IMR-90 (cell line): ENCODE measurements around the gene ANKHD1. TPM values are rescaled to one million over a fixed set of nuclear protein-coding genes. Genes with fewer than 3 reads are reported as not detected.

Experiments
- ATAC-seq: fragments of 200-7000 bp; cut with Tn5 transposase; 2 replicates; pipeline ENCODE4 v1.9.1; 2020; ENCODE audit warnings: low read depth, mild to moderate bottlenecking, moderate library complexity
- BruUV-seq: library from RNA; stranded (reverse); fragments of 400-500 nt; replicated peaks from 2 replicates; lab custom pipeline; 2021; lab: Mats Ljungman, UMichigan
- CTCF ChIA-PET: fragments of 300-600 bp; formaldehyde crosslinking; extraction: SDS; loops from one replicate; lab custom pipeline; 2021; ENCODE audit warnings: antibody characterized with exemption; lab: Yijun Ruan, JAX
- POLR2A ChIA-PET: fragments of 300-600 bp; sonication (Branson Sonifier 250); formaldehyde crosslinking; loops from one replicate; lab custom pipeline; 2022; ENCODE audit warnings: antibody characterized with exemption; ENCODE audit not compliant: unreplicated experiment; lab: Charles Lee
- DNase-seq: peaks from one replicate; pipeline ENCODE4 v3.0.0; 2013
- H2AFZ ChIP-seq: replicated peaks from 2 replicates; pipeline ENCODE3; 2013; ENCODE audit warnings: low read length, mild to moderate bottlenecking; ENCODE audit not compliant: poor library complexity
- H2AK5ac ChIP-seq: 2 replicates; pipeline ENCODE4 v1.6.1; 2013; ENCODE audit warnings: low read depth, low read length, inconsistent platforms
- H2AK9ac ChIP-seq: replicated peaks from 2 replicates; pipeline ENCODE3; 2013; ENCODE audit warnings: mild to moderate bottlenecking, low read depth, low read length, moderate library complexity; ENCODE audit not compliant: poor library complexity
- H2BK120ac ChIP-seq: 2 replicates; pipeline ENCODE4 v1.6.1; 2013; ENCODE audit warnings: low read depth, low read length, inconsistent platforms
- H2BK15ac ChIP-seq: 3 replicates; pipeline ENCODE4 v1.6.1; 2013; ENCODE audit warnings: low read depth, low read length, inconsistent platforms
- H2BK20ac ChIP-seq: 2 replicates; pipeline ENCODE4 v1.6.1; 2013; ENCODE audit warnings: low read depth, mild to moderate bottlenecking, inconsistent platforms, low read length, moderate library complexity
- H2BK5ac ChIP-seq: 2 replicates; pipeline ENCODE4 v1.6.1; 2013; ENCODE audit warnings: mild to moderate bottlenecking, low read depth, low read length, inconsistent platforms; ENCODE audit not compliant: poor library complexity, severe bottlenecking
- H3K14ac ChIP-seq: replicated peaks from 2 replicates; pipeline ENCODE4 v1.6.1; 2013; ENCODE audit warnings: low read depth, low read length, inconsistent platforms
- H3K18ac ChIP-seq: 2 replicates; pipeline ENCODE4 v1.6.1; 2013; ENCODE audit warnings: low read depth, low read length, control low read depth
- H3K23ac ChIP-seq: 2 replicates; pipeline ENCODE4 v1.6.1; 2013; ENCODE audit warnings: low read depth, low read length, inconsistent platforms
- H3K27ac ChIP-seq: 2 replicates; pipeline ENCODE4 v1.5.1; 2013; ENCODE audit warnings: mild to moderate bottlenecking, control low read depth, low read length; ENCODE audit not compliant: insufficient read depth
- H3K27me3 ChIP-seq: 2 replicates; pipeline ENCODE4 v1.6.1; 2013; ENCODE audit warnings: low read length; ENCODE audit not compliant: control insufficient read depth, insufficient read depth
- H3K36me3 ChIP-seq: 2 replicates; pipeline ENCODE4 v1.6.1; 2013; ENCODE audit warnings: low read length, mixed read lengths; ENCODE audit not compliant: control insufficient read depth, insufficient read depth
- H3K4ac ChIP-seq: 2 replicates; pipeline ENCODE4 v1.6.1; 2013; ENCODE audit warnings: low read depth, low read length, inconsistent platforms
- H3K4me1 ChIP-seq: 2 replicates; pipeline ENCODE4 v1.6.1; 2013; ENCODE audit warnings: low read length, mixed read lengths; ENCODE audit not compliant: control insufficient read depth, insufficient read depth
- H3K4me2 ChIP-seq: 2 replicates; pipeline ENCODE4 v1.6.1; 2013; ENCODE audit warnings: low read depth, mild to moderate bottlenecking, control low read depth, low read length, moderate library complexity
- H3K4me3 ChIP-seq: 2 replicates; pipeline ENCODE4 v1.5.1; 2013; ENCODE audit warnings: low read depth, mild to moderate bottlenecking, control low read depth, low read length, moderate library complexity; ENCODE audit not compliant: insufficient read depth
- H3K56ac ChIP-seq: 2 replicates; pipeline ENCODE4 v1.6.1; 2013; ENCODE audit warnings: low read length, inconsistent platforms; ENCODE audit not compliant: insufficient read depth; ENCODE audit errors: extremely low read depth
- H3K79me1 ChIP-seq, 2 experiments: 2 replicates each; pipeline ENCODE4 v1.6.1; 2013; ENCODE audit warnings: low read length in 2 of 2, inconsistent platforms in 1 of 2, low read depth in 1 of 2
- H3K9ac ChIP-seq: 2 replicates; pipeline ENCODE4 v1.6.1; 2013; ENCODE audit warnings: low read depth, low read length, control low read depth
- H3K9me1 ChIP-seq: 2 replicates; pipeline ENCODE4 v1.6.1; 2013; ENCODE audit warnings: low read length, inconsistent platforms; ENCODE audit not compliant: insufficient read depth
- H3K9me3 ChIP-seq: 2 replicates; pipeline ENCODE4 v1.6.1; 2013; ENCODE audit warnings: low read length; ENCODE audit not compliant: control insufficient read depth, insufficient read depth
- H4K20me1 ChIP-seq: 2 replicates; pipeline ENCODE4 v1.6.1; 2013; ENCODE audit warnings: low read length, inconsistent platforms; ENCODE audit not compliant: insufficient read depth
- H4K5ac ChIP-seq: 2 replicates; pipeline ENCODE4 v1.6.1; 2013; ENCODE audit warnings: mild to moderate bottlenecking, low read depth, low read length, control low read depth
- H4K8ac ChIP-seq, 2 experiments: 2 replicates each; pipeline ENCODE4 v1.6.1; 2013; ENCODE audit warnings: low read depth in 2 of 2, low read length in 2 of 2, control low read depth in 1 of 2, inconsistent platforms in 1 of 2
- H4K91ac ChIP-seq: 2 replicates; pipeline ENCODE4 v1.6.1; 2013; ENCODE audit warnings: low read depth, low read length, inconsistent platforms; ENCODE audit not compliant: insufficient read depth
- BHLHE40 ChIP-seq: fragments of 150-350 bp; IDR thresholded peaks from 2 replicates; pipeline ENCODE4 v1.6.1; 2016; ENCODE audit warnings: mild to moderate bottlenecking, low read depth, low read length
- CEBPB ChIP-seq: IDR thresholded peaks from 2 replicates; pipeline ENCODE4 v1.6.1; 2012; ENCODE audit warnings: low read depth, low read length, improper control_type of control experiment
- CHD1 ChIP-seq: IDR thresholded peaks from 2 replicates; pipeline ENCODE4 v1.6.1; 2012; ENCODE audit warnings: low read depth, low read length, improper control_type of control experiment
- FOS ChIP-seq: fragments of 150-350 bp; IDR thresholded peaks from 2 replicates; pipeline ENCODE4 v1.6.1; 2016; ENCODE audit warnings: low read depth, low read length
- MAFK ChIP-seq: IDR thresholded peaks from 2 replicates; pipeline ENCODE4 v1.6.1; 2012; ENCODE audit warnings: low read depth, low read length, improper control_type of control experiment
- MAZ ChIP-seq: IDR thresholded peaks from 2 replicates; pipeline ENCODE4 v1.6.1; 2012; ENCODE audit warnings: low read depth, mild to moderate bottlenecking, low read length, improper control_type of control experiment, moderate library complexity, borderline replicate concordance
- MXI1 ChIP-seq: IDR thresholded peaks from 2 replicates; pipeline ENCODE4 v1.6.1; 2012; ENCODE audit warnings: low read depth, mild to moderate bottlenecking, low read length, moderate library complexity, borderline replicate concordance
- NFE2L2 ChIP-seq: fragments of 150-350 bp; IDR thresholded peaks from 2 replicates; pipeline ENCODE4 v1.6.1; 2016; ENCODE audit warnings: low read depth, mild to moderate bottlenecking, low read length
- POLR2A ChIP-seq: IDR thresholded peaks from 2 replicates; pipeline ENCODE4 v1.6.1; 2012; ENCODE audit warnings: mild to moderate bottlenecking, low read depth, low read length
- RAD21 ChIP-seq: IDR thresholded peaks from 2 replicates; pipeline ENCODE4 v1.6.1; 2012; ENCODE audit warnings: low read length, improper control_type of control experiment
- RCOR1 ChIP-seq: IDR thresholded peaks from 2 replicates; pipeline ENCODE4 v1.6.1; 2012; ENCODE audit warnings: mild to moderate bottlenecking, low read length, improper control_type of control experiment; ENCODE audit not compliant: insufficient replicate concordance
- RFX5 ChIP-seq: IDR thresholded peaks from 2 replicates; pipeline ENCODE4 v1.8.0; 2012; ENCODE audit warnings: low read depth, mild to moderate bottlenecking, low read length, moderate library complexity
- SMC3 ChIP-seq: fragments of 150-350 bp; IDR thresholded peaks from 2 replicates; pipeline ENCODE4 v1.6.1; 2016; ENCODE audit warnings: low read depth, mild to moderate bottlenecking, antibody characterized with exemption, low read length, moderate library complexity
- WGBS, 2 experiments: methylation state at CpG; one replicate each; pipeline versions ENCODE4 v1.1.5 to v1.1.7; 2013; ENCODE audit warnings: missing lambda C conversion rate in 2 of 2; ENCODE audit not compliant: insufficient read length in 1 of 2; ENCODE audit errors: extremely low coverage in 2 of 2; 5-methylcytosine and 5-hydroxymethylcytosine counted together
- dilution Hi-C: fragments of 300-500 bp; cut with HindIII; formaldehyde crosslinking; loops from one replicate; pipeline ENCODE4 v1.14.3; 2018; ENCODE audit warnings: low sequenced_read_pairs; ENCODE audit not compliant: unreplicated experiment
- in situ Hi-C: fragments of 300-500 bp; cut with MboI; formaldehyde crosslinking; loops from 3 replicates; pipeline ENCODE4 v1.14.3; 2019; ENCODE audit warnings: low sequenced_read_pairs, inconsistent platforms, mixed read lengths
- intact Hi-C: fragments of 100-400 bp; cut with micrococcal nuclease; formaldehyde crosslinking; loops from 2 replicates; pipeline ENCODE4 v1.10.0; 2022
- polyA plus RNA-seq, 3 experiments: library from polyadenylated mRNA; depleted of rRNA; stranded (reverse); fragments of >200 nt; gene quantifications; 2 replicates each; pipeline ENCODE4 v1.2.3, GENCODE V29; 2012; ENCODE audit warnings: low replicate concordance in 1 of 3
- total RNA-seq: library from RNA; depleted of rRNA; stranded (reverse); fragments of >200 nt; gene quantifications from 2 replicates; pipeline ENCODE4 v1.2.3, GENCODE V29; 2012
- TF ChIP-seq, protein P1 (sequence below): conservative IDR thresholded peaks from 2 replicates; pipeline ENCODE4 v1.5.1; 2012; ENCODE audit warnings: mild to moderate bottlenecking, low read depth, low read length, improper control_type of control experiment
- TF ChIP-seq, protein P2 (sequence below): fragments of 150-350 bp; IDR thresholded peaks from 2 replicates; pipeline ENCODE4 v1.6.1; 2016; ENCODE audit warnings: low read depth, mild to moderate bottlenecking, low read length, moderate library complexity, borderline replicate concordance
- TF ChIP-seq, protein P3 (sequence below): fragments of 150-350 bp; IDR thresholded peaks from 2 replicates; pipeline ENCODE4 v1.6.1; 2017; ENCODE audit warnings: mild to moderate bottlenecking, antibody characterized with exemption, low read length, low read depth

ANKHD1 gene
- total and polyA plus RNA-seq, 2 of the 4 experiments (the other 2 are of a cell fraction), result 32.1 to 36.7 TPM

DNA sequence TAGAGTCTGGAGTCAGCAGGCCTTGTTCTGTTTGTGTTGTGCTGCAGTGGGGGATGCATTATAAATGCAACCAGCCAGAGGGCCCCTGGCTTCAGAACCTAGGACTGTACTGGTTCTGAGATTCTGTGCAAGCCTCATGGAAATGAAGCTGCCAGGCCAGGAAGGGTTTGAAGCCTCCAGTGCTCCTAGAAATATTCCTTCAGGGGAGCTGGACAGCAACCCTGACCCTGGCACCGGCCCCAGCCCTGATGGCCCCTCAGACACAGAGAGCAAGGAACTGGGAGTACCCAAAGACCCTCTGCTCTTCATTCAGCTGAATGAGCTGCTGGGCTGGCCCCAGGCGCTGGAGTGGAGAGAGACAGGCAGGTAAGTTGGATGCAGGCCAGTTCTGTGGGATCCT, 41.5 kb upstream of the ANKHD1 start, which contains the start of gene SLC4A9:
Gene SLC4A9 (plus strand): TSS at position 94 of the 400 bp plus-strand sequence. CDS start 43 bp downstream, at position 137.
- H3K4me1 ChIP-seq, result no peaks in the 10 kb centered on the region
- in situ Hi-C loops (loop anchor here (25.0 kb wide), 1 partner anchor 573 kb away; the partner anchor contains the start of gene PSD2), dilution Hi-C loops (no loop called here), intact Hi-C loops (no loop called here)
- DNase-seq (no peak), ATAC-seq (no peak)
- no peaks in the 10 kb centered on the region for H3K9me3 ChIP-seq
- H4K91ac ChIP-seq, result no peak within 1 kb of the TSS
- no peak within 1 kb of the TSS for H2BK120ac ChIP-seq
- H3K9ac ChIP-seq, result no peak within 1 kb of the TSS
- H3K4me2 ChIP-seq, result no peak within 1 kb of the TSS
- H3K9me1 ChIP-seq, result 0 out of 2 replicates have a peak, but pooled peaks cover 6% of the 10 kb centered on the region
- no peak within 1 kb of the TSS for H2BK5ac ChIP-seq
- H4K5ac ChIP-seq, result no peak within 1 kb of the TSS
- ChIA-PET POLR2A (no interaction called here), CTCF (interaction anchor here (1.4 to 3.0 kb wide), 3 partner anchors 13 to 116 kb away, joined by 3 to 34 read pairs (median 13); no protein-coding TSS in a partner anchor)
- no peak within 1 kb of the TSS for H3K23ac ChIP-seq
- H3K14ac ChIP-seq, result no peak within 1 kb of the TSS
- 67% methylated on average over 1 of the region's 2 CpGs; no CpG with 5 or more reads in 1 of the 2 experiments for WGBS, 2 experiments
- no peak within 1 kb of the TSS for H2AK5ac ChIP-seq
- no TSS peak for BruUV-seq
- TF ChIP-seq CEBPB (no peak), BHLHE40 (no peak), MAFK (no peak), SMC3 (no peak), NFE2L2 (no peak), RAD21 (no peak), CHD1 (no peak), MXI1 (no peak), MAZ (no peak), POLR2A (no peak), RCOR1 (no peak), FOS (no peak), RFX5 (no peak)
- TF ChIP-seq, protein P1, sequence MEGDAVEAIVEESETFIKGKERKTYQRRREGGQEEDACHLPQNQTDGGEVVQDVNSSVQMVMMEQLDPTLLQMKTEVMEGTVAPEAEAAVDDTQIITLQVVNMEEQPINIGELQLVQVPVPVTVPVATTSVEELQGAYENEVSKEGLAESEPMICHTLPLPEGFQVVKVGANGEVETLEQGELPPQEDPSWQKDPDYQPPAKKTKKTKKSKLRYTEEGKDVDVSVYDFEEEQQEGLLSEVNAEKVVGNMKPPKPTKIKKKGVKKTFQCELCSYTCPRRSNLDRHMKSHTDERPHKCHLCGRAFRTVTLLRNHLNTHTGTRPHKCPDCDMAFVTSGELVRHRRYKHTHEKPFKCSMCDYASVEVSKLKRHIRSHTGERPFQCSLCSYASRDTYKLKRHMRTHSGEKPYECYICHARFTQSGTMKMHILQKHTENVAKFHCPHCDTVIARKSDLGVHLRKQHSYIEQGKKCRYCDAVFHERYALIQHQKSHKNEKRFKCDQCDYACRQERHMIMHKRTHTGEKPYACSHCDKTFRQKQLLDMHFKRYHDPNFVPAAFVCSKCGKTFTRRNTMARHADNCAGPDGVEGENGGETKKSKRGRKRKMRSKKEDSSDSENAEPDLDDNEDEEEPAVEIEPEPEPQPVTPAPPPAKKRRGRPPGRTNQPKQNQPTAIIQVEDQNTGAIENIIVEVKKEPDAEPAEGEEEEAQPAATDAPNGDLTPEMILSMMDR, result no peak
- TF ChIP-seq, protein P2, sequence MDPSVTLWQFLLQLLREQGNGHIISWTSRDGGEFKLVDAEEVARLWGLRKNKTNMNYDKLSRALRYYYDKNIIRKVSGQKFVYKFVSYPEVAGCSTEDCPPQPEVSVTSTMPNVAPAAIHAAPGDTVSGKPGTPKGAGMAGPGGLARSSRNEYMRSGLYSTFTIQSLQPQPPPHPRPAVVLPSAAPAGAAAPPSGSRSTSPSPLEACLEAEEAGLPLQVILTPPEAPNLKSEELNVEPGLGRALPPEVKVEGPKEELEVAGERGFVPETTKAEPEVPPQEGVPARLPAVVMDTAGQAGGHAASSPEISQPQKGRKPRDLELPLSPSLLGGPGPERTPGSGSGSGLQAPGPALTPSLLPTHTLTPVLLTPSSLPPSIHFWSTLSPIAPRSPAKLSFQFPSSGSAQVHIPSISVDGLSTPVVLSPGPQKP, result no peak
- TF ChIP-seq, protein P3, sequence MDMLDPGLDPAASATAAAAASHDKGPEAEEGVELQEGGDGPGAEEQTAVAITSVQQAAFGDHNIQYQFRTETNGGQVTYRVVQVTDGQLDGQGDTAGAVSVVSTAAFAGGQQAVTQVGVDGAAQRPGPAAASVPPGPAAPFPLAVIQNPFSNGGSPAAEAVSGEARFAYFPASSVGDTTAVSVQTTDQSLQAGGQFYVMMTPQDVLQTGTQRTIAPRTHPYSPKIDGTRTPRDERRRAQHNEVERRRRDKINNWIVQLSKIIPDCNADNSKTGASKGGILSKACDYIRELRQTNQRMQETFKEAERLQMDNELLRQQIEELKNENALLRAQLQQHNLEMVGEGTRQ, result no peak
- H3K27ac ChIP-seq, result no peak within 1 kb of the TSS
- H3K79me1 ChIP-seq, result no peaks in the 10 kb centered on the region
- no peaks in the 10 kb centered on the region for H4K20me1 ChIP-seq
- H2AFZ ChIP-seq, result no peak within 1 kb of the TSS
- no peak within 1 kb of the TSS for H2BK15ac ChIP-seq
- H3K27me3 ChIP-seq, result peaks cover 8% of the 10 kb centered on the region; the same call in 1 of the 2 replicates
- no peak within 1 kb of the TSS for H4K8ac ChIP-seq
- H3K18ac ChIP-seq, result no peak within 1 kb of the TSS
- H3K36me3 ChIP-seq, result no peaks in the 10 kb centered on the region
- H2BK20ac ChIP-seq, result no peak within 1 kb of the TSS
- H3K56ac ChIP-seq, result no peak within 1 kb of the TSS
- no peak within 1 kb of the TSS for H2AK9ac ChIP-seq
- no peak within 1 kb of the TSS for H3K4ac ChIP-seq
- H3K4me3 ChIP-seq, result no peak within 1 kb of the TSS
